Non-pigmented ciliary epithelial cell (primary cell): ENCODE measurements around the gene ICAM5.
"Not testable (repeated sequence)": the region's sequence is repeated elsewhere in the genome, so short reads cannot be mapped to it uniquely, and the experiment has no call there.

ENCODE experiments used
- DNase-seq: peaks from one replicate; pipeline ENCODE4 v3.0.0-alpha.2; 2010; ENCODE audit warnings: low read depth

The ICAM5 gene

GRCh38 chr19:10320602-10321416, 31.1 kb downstream of the ICAM5 start:
- no peak for DNase-seq

GRCh38 chr19:10321417-10321797, 31.7 kb downstream of the ICAM5 start:
- no peak for DNase-seq

GRCh38 chr19:10321874-10322835, 32.4 kb downstream of the ICAM5 start:
- no peak for DNase-seq

- no peak for DNase-seq
Measured at GRCh38 chr19:10325732-10326131, 36.0 kb downstream of the ICAM5 start.

GRCh38 chr19:10327793-10328192, 38.0 kb downstream of the ICAM5 start:
- no peak for DNase-seq

- no peak for DNase-seq
Measured at GRCh38 chr19:10328558-10329429, 39.0 kb downstream of the ICAM5 start.

GRCh38 chr19:10329555-10329954, 39.8 kb downstream of the ICAM5 start:
- no peak for DNase-seq

- DNase-seq = no peak
Measured at GRCh38 chr19:10332158-10332964, 42.6 kb downstream of the ICAM5 start.

- DNase-seq = peak; percentile 87
Measured at GRCh38 chr19:10332965-10333757, 43.4 kb downstream of the ICAM5 start, which contains the start of gene RAVER1. Gene RAVER1 (minus strand): TSS chr19:10333529. CDS start chr19:10333507, 22 bp downstream.

- DNase-seq = no peak
Measured at GRCh38 chr19:10333758-10334587, 44.2 kb downstream of the ICAM5 start.

- peak; percentile 78 for DNase-seq
Measured at GRCh38 chr19:10334588-10335351, 45.0 kb downstream of the ICAM5 start.

- no peak for DNase-seq
Measured at GRCh38 chr19:10335352-10335985, 45.7 kb downstream of the ICAM5 start.

- DNase-seq = not testable (repeated sequence)
Measured at GRCh38 chr19:10336725-10337124, 47.0 kb downstream of the ICAM5 start.

GRCh38 chr19:10338940-10339339, 49.2 kb downstream of the ICAM5 start:
- no peak for DNase-seq

- no peak for DNase-seq
Measured at GRCh38 chr19:10339380-10339960, 49.7 kb downstream of the ICAM5 start, which contains the start of gene ICAM3. Gene ICAM3 (minus strand): TSS chr19:10339624. CDS start chr19:10339614, 10 bp downstream.

GRCh38 chr19:10339977-10340376, 50.2 kb downstream of the ICAM5 start:
- no peak for DNase-seq

- no peak for DNase-seq
Measured at GRCh38 chr19:10343495-10343894, 53.7 kb downstream of the ICAM5 start.
